K562 (cell line): ENCODE data around the gene SBK1. TPM values are rescaled to one million over a fixed set of nuclear protein-coding genes. Genes with fewer than 3 reads are reported as not detected.

ENCODE experiments used
- ATAC-seq: fragments of 200-7000 bp; cut with Tn5 transposase; 3 replicates; pipeline ENCODE4 v1.9.1; 2020; ENCODE audit warnings: moderate library complexity
- BruUV-seq: library from RNA; stranded (reverse); fragments of 400-500 nt; replicated peaks from 2 replicates; lab custom pipeline; 2021; lab: Mats Ljungman, UMichigan
- CTCF ChIA-PET: fragments of 300-600 bp; formaldehyde crosslinking; extraction: SDS; loops from one replicate; lab custom pipeline; 2021; ENCODE audit warnings: low intra/inter-chr PET ratio; lab: Yijun Ruan, JAX
- POLR2A ChIA-PET: fragments of 300-600, 350-650 bp; sonication (Branson Sonifier 250); formaldehyde crosslinking; extraction: SDS; loops from one replicate; lab custom pipeline; 2021; ENCODE audit warnings: antibody characterized with exemption, inconsistent platforms; lab: Yijun Ruan, JAX
- DNase-seq, 4 experiments: peaks; one replicate each; pipeline versions ENCODE4 v3.0.0 to v3.0.0-alpha.2; 2011 to 2018; ENCODE audit warnings: low spot score in 3 of 4, mixed read lengths in 3 of 4; ENCODE audit errors: extremely low read depth in 1 of 4
- FAIRE-seq: peaks from 2 replicates; lab custom pipeline; 2011; peaks lifted over from hg19 to GRCh38; lab: Jason Lieb, UNC
- H2AFZ ChIP-seq: 2 replicates; pipeline ENCODE4 v1.6.0; 2011; ENCODE audit warnings: low read depth, low read length, control low read depth, inconsistent platforms
- H3K27ac ChIP-seq: fragments of 200-600 bp; 3 replicates; pipeline ENCODE4 v1.8.0; 2011; ENCODE audit warnings: low read depth, mild to moderate bottlenecking, control low read depth, inconsistent platforms, low read length, moderate library complexity, mixed read lengths; ENCODE audit errors: extremely low read depth
- H3K27me3 ChIP-seq, 2 experiments: fragments of 300-600 bp in 1 of 2; 2 replicates in 1 of 2; 3 replicates in 1 of 2; pipeline versions ENCODE4 v1.6.0 to v1.8.0; 2011; ENCODE audit warnings: inconsistent platforms in 2 of 2, low read length in 2 of 2, mild to moderate bottlenecking in 1 of 2, mixed read lengths in 1 of 2, moderate library complexity in 1 of 2; ENCODE audit not compliant: control insufficient read depth in 2 of 2, insufficient read depth in 2 of 2
- H3K36me3 ChIP-seq: fragments of 300-600 bp; 3 replicates; pipeline ENCODE4 v1.8.0; 2011; ENCODE audit warnings: mild to moderate bottlenecking, low read length, inconsistent platforms; ENCODE audit not compliant: control insufficient read depth, insufficient read depth
- H3K4me1 ChIP-seq, 2 experiments: fragments of 200-600 bp in 1 of 2; replicated peaks in 1 of 2; 2 replicates in 1 of 2; 3 replicates in 1 of 2; pipeline versions ENCODE4 v1.5.1 to v1.8.0; 2011; ENCODE audit warnings: inconsistent platforms in 2 of 2, low read length in 2 of 2, mild to moderate bottlenecking in 1 of 2, mixed read lengths in 1 of 2, moderate library complexity in 1 of 2; ENCODE audit not compliant: control insufficient read depth in 2 of 2, insufficient read depth in 2 of 2
- H3K4me2 ChIP-seq: 2 replicates; pipeline ENCODE4 v1.6.1; 2011; ENCODE audit warnings: low read length, control low read depth, inconsistent platforms, mixed read lengths; ENCODE audit not compliant: insufficient read depth
- H3K4me3 ChIP-seq: fragments of 200-600 bp; sonication (generic), shearing (Covaris generic); 2 replicates; pipeline ENCODE4 v1.5.1; 2016; ENCODE audit warnings: control low read depth, inconsistent platforms
- H3K79me2 ChIP-seq: fragments of 200-600 bp; 3 replicates; pipeline ENCODE4 v1.8.0; 2011; ENCODE audit warnings: low read length, inconsistent platforms; ENCODE audit not compliant: control insufficient read depth, insufficient read depth
- H3K9ac ChIP-seq, 2 experiments: 2 replicates each; pipeline versions ENCODE4 v1.6.0 to v1.6.1; 2011; ENCODE audit warnings: low read depth in 2 of 2, low read length in 2 of 2, control low read depth in 1 of 2, inconsistent platforms in 1 of 2, mild to moderate bottlenecking in 1 of 2, mixed read lengths in 1 of 2; ENCODE audit not compliant: insufficient read depth in 1 of 2
- H3K9me1 ChIP-seq: one replicate; pipeline ENCODE4 v1.6.0; 2011; ENCODE audit warnings: inconsistent platforms, mild to moderate bottlenecking, low read length, moderate library complexity; ENCODE audit not compliant: control insufficient read depth, insufficient read depth
- H3K9me3 ChIP-seq: replicated peaks from 2 replicates; pipeline ENCODE4 v1.5.1; 2011; ENCODE audit warnings: low read depth, low read length, inconsistent platforms; ENCODE audit not compliant: control insufficient read depth, insufficient read depth
- H4K20me1 ChIP-seq: replicated peaks from 2 replicates; pipeline ENCODE4 v1.6.1; 2011; ENCODE audit warnings: low read length, inconsistent platforms, mixed read lengths; ENCODE audit not compliant: control insufficient read depth, insufficient read depth
- ATF4 ChIP-seq: fragments of 450-650 bp; formaldehyde crosslinking; IDR thresholded peaks from 2 replicates; pipeline ENCODE4 v1.4.0; 2022; ENCODE audit warnings: mild to moderate bottlenecking, moderate library complexity
- CBX5 ChIP-seq: IDR thresholded peaks from 2 replicates; pipeline ENCODE4 v1.6.1; 2014; ENCODE audit warnings: low read depth, borderline replicate concordance
- CREB1 ChIP-seq, 2 experiments: sonication (generic) in 1 of 2; formaldehyde crosslinking in 1 of 2; IDR thresholded peaks; 2 replicates each; pipeline versions ENCODE4 v1.6.1 to v1.8.0; 2012 to 2022; ENCODE audit warnings: inconsistent platforms in 1 of 2, mild to moderate bottlenecking in 1 of 2, missing genetic modification reagents in 1 of 2, moderate library complexity in 1 of 2
- LARP7 ChIP-seq: fragments of 450-650 bp; IDR thresholded peaks from 2 replicates; pipeline ENCODE4 v1.6.1; 2016
- MIER1 ChIP-seq: fragments of 450-650 bp; IDR thresholded peaks from 2 replicates; pipeline ENCODE4 v1.6.1; 2016; ENCODE audit warnings: antibody characterized with exemption, mild to moderate bottlenecking, low read depth
- NFRKB ChIP-seq: fragments of 450-650 bp; IDR thresholded peaks from 2 replicates; pipeline ENCODE4 v1.6.1; 2016; ENCODE audit warnings: low read depth
- NR2F6 ChIP-seq: fragments of 450-650 bp; formaldehyde crosslinking; IDR thresholded peaks from 2 replicates; pipeline ENCODE4 v1.4.0; 2020; ENCODE audit warnings: mild to moderate bottlenecking
- PHF20 ChIP-seq: fragments of 450-650 bp; IDR thresholded peaks from 2 replicates; pipeline ENCODE4 v1.6.1; 2018; ENCODE audit not compliant: partially characterized antibody
- POU5F1 ChIP-seq: fragments of 150-350 bp; IDR thresholded peaks from 2 replicates; pipeline ENCODE4 v1.6.1; 2014; ENCODE audit warnings: borderline replicate concordance, low read length, low read depth, mild to moderate bottlenecking; ENCODE audit not compliant: partially characterized antibody
- RBM15 ChIP-seq: fragments of 200-400 bp; formaldehyde crosslinking; IDR thresholded peaks from 2 replicates; pipeline ENCODE4 v1.6.1; 2018; ENCODE audit warnings: mild to moderate bottlenecking, low read length, moderate library complexity; ENCODE audit not compliant: insufficient read depth
- TFAP4 ChIP-seq: sonication (generic); formaldehyde crosslinking; IDR thresholded peaks from 2 replicates; pipeline ENCODE4 v1.8.0; 2022; ENCODE audit warnings: missing genetic modification reagents, mild to moderate bottlenecking, moderate library complexity, borderline replicate concordance
- ZNF121 ChIP-seq: sonication (generic); formaldehyde crosslinking; conservative IDR thresholded peaks from 2 replicates; pipeline ENCODE4 v1.8.0; 2022; ENCODE audit warnings: missing genetic modification reagents
- ZNF197 ChIP-seq: fragments of 200-800 bp; sonication (Bioruptor generic); IDR thresholded peaks from 2 replicates; pipeline ENCODE4 v1.6.1; 2016; ENCODE audit warnings: low read depth, missing genetic modification characterization, missing compliant biosample characterization
- ZNF232 ChIP-seq: sonication (generic); formaldehyde crosslinking; IDR thresholded peaks from 2 replicates; pipeline ENCODE4 v1.8.0; 2022; ENCODE audit warnings: mild to moderate bottlenecking, missing genetic modification reagents
- ZNF431 ChIP-seq: sonication (generic); formaldehyde crosslinking; IDR thresholded peaks from 2 replicates; pipeline ENCODE4 v1.8.0; 2022; ENCODE audit warnings: mild to moderate bottlenecking, missing genetic modification reagents
- ZNF551 ChIP-seq: fragments of 250-450 bp; sonication (Bioruptor Pico); IDR thresholded peaks from 2 replicates; pipeline ENCODE4 v1.5.0; 2021; ENCODE audit warnings: mild to moderate bottlenecking, moderate library complexity
- WGBS: fragments of 100-300 bp; shearing (Covaris generic); methylation state at CpG from one replicate; pipeline ENCODE4 v1.1.6; 2016; ENCODE audit warnings: low coverage, mixed read lengths; ENCODE audit not compliant: insufficient coverage; ENCODE audit errors: missing lambda C conversion rate; 5-methylcytosine and 5-hydroxymethylcytosine counted together
- in situ Hi-C: fragments of 300-500 bp; cut with MboI; formaldehyde crosslinking; loops from 4 replicates; pipeline ENCODE4 v1.15.0; 2018; ENCODE audit warnings: inconsistent platforms, mixed read lengths
- intact Hi-C: fragments of 100-400 bp; cut with micrococcal nuclease; formaldehyde crosslinking; loops from 2 replicates; pipeline ENCODE4 v1.14.2; 2022
- polyA plus RNA-seq, 8 experiments: library from polyadenylated mRNA; depleted of rRNA in 4 of 8; stranded (reverse) in 5 of 8; unstranded in 3 of 8; fragments of >200 nt; fragmentation: Nextera tagmentation in 2 of 8; fragmentation: Illumina TruSeq in 1 of 8; extraction: Ambion mirVana in 2 of 8; extraction: Trizol in 1 of 8; gene quantifications; 2 replicates each; pipeline versions ENCODE4 v1.2.1 to v1.2.3, GENCODE V29; 2011 to 2014; ENCODE audit warnings: inconsistent platforms in 1 of 8, missing spikeins in 1 of 8
- total RNA-seq, 7 experiments: library from RNA; depleted of rRNA in 6 of 7; stranded (reverse); fragments of >200 nt in 6 of 7; fragmentation: Illumina TruSeq in 2 of 7; extraction: Trizol in 2 of 7; gene quantifications; 2 replicates each; pipeline versions ENCODE4 v1.2.1 to v1.2.3, GENCODE V29; 2011 to 2021; ENCODE audit warnings: low replicate concordance in 1 of 7

SBK1 gene
- total and polyA plus RNA-seq, 9 of the 15 experiments (the other 6 are each of a cell fraction or from before 2014, with no cell fraction given): 0.01 to 0.07 (median 0.03) TPM; not detected in 6

GRCh38 chr16:28257256-28257655 lies 35.1 kb upstream of the SBK1 start:
- H3K9me1 ChIP-seq: no peaks in the 10 kb centered on the region
- no peak overlapping the region for H3K4me3 ChIP-seq
- H3K9me3 ChIP-seq: 0 out of 2 replicates have a peak, but pooled peaks cover 1% of the 10 kb centered on the region
- H3K9ac ChIP-seq: no peak overlapping the region
- no peaks in the 10 kb centered on the region for H3K36me3 ChIP-seq
- FAIRE-seq: no peak
- intact Hi-C loops (no loop called here), in situ Hi-C loops (no loop called here)
- H3K4me1 ChIP-seq: peaks cover 0 to 13% of the 10 kb centered on the region in 2 experiments; a peak in 2 of 5 replicates
- no TSS peak for BruUV-seq
- TF ChIP-seq RBM15 (no peak), ZNF232 (no peak), NR2F6 (CRISPR knock-in tag) (no peak), ZNF121 (CRISPR knock-in tag) (no peak), MIER1 (no peak), TFAP4 (CRISPR knock-in tag) (no peak), ATF4 (CRISPR knock-in tag) (no peak), PHF20 (no peak), LARP7 (no peak), CREB1 (IDR thresholded peaks at IDR 0.05) (no peak), CREB1 (CRISPR knock-in tag; IDR thresholded peaks at IDR 0.05) (no peak), POU5F1 (no peak), NFRKB (no peak), ZNF197 (CRISPR knock-in tag) (no peak), CBX5 (no peak), ZNF431 (no peak), ZNF551 (CRISPR knock-in tag) (no peak)
- no peak for DNase-seq
- H3K27me3 ChIP-seq: peaks cover 25 to 42% of the 10 kb centered on the region in 2 experiments; a peak in 4 of 5 replicates
- 13% methylated on average over 4 of the region's 4 CpGs for WGBS
- ATAC-seq: no peak
- no peaks in the 10 kb centered on the region for H3K79me2 ChIP-seq
- H3K27ac ChIP-seq: no peak overlapping the region
- ChIA-PET CTCF (no interaction called here), POLR2A (no interaction called here)
- H2AFZ ChIP-seq: no peak overlapping the region
- 0 out of 2 replicates have a peak, but pooled peaks cover 10% of the 10 kb centered on the region for H4K20me1 ChIP-seq
- no peak overlapping the region for H3K4me2 ChIP-seq
